GM19452 (cell line): ENCODE data around the gene SVIL.

ENCODE experiments used
- ATAC-seq: cut with Tn5 transposase; IDR thresholded peaks from one replicate; pipeline ENCODE4 v1.9.1; 2021; ENCODE audit not compliant: unreplicated experiment

Gene SVIL

GRCh38 chr10:29431711-29432110 is 203.1 kb downstream of the SVIL start:
- no peak for ATAC-seq

- ATAC-seq = no peak
Measured at GRCh38 chr10:29430101-29430500, 204.7 kb downstream of the SVIL start.

- no peak for ATAC-seq
Measured at GRCh38 chr10:29428486-29428885, 206.3 kb downstream of the SVIL start.

- ATAC-seq = no peak
Measured at GRCh38 chr10:29427667-29428066, 207.1 kb downstream of the SVIL start.

- no peak for ATAC-seq
Measured at GRCh38 chr10:29426420-29426819, 208.4 kb downstream of the SVIL start.

GRCh38 chr10:29424017-29424416 is 210.8 kb downstream of the SVIL start:
- ATAC-seq = no peak

GRCh38 chr10:29420744-29421143 is 214.0 kb downstream of the SVIL start:
- no peak for ATAC-seq

GRCh38 chr10:29417324-29417723 is 217.4 kb downstream of the SVIL start:
- no peak for ATAC-seq

GRCh38 chr10:29415876-29416275 is 218.9 kb downstream of the SVIL start:
- no peak for ATAC-seq

GRCh38 chr10:29414501-29414900 is 220.3 kb downstream of the SVIL start:
- no peak for ATAC-seq

GRCh38 chr10:29412485-29412884 is 222.3 kb downstream of the SVIL start:
- no peak for ATAC-seq

- ATAC-seq = no peak
Measured at GRCh38 chr10:29411666-29412315, 223.0 kb downstream of the SVIL start.

GRCh38 chr10:29409241-29410054 is 225.3 kb downstream of the SVIL start:
- peak; percentile 72 for ATAC-seq

- ATAC-seq = peak; percentile 10
Measured at GRCh38 chr10:29408847-29409240, 225.9 kb downstream of the SVIL start.
